Measurements from ENCODE around the gene LAMP1. TPM values are rescaled to one million over a fixed set of nuclear protein-coding genes. Genes with fewer than 3 reads are reported as not detected.

The LAMP1 gene
- total and polyA plus RNA-seq, 2 experiments from 2014 or later: 34.5 to 107 TPM

GRCh38 chr13:113322890-113323651 is 26.0 kb downstream of the LAMP1 start:
- no peak overlapping the region for H3K4me3 Mint-ChIP-seq
- no peak overlapping the region for H3K4me3 ChIP-seq
- H3K4me1 ChIP-seq (ENCODE audit: insufficient read depth): no peaks in the 10 kb centered on the region
- TF ChIP-seq, protein P1, sequence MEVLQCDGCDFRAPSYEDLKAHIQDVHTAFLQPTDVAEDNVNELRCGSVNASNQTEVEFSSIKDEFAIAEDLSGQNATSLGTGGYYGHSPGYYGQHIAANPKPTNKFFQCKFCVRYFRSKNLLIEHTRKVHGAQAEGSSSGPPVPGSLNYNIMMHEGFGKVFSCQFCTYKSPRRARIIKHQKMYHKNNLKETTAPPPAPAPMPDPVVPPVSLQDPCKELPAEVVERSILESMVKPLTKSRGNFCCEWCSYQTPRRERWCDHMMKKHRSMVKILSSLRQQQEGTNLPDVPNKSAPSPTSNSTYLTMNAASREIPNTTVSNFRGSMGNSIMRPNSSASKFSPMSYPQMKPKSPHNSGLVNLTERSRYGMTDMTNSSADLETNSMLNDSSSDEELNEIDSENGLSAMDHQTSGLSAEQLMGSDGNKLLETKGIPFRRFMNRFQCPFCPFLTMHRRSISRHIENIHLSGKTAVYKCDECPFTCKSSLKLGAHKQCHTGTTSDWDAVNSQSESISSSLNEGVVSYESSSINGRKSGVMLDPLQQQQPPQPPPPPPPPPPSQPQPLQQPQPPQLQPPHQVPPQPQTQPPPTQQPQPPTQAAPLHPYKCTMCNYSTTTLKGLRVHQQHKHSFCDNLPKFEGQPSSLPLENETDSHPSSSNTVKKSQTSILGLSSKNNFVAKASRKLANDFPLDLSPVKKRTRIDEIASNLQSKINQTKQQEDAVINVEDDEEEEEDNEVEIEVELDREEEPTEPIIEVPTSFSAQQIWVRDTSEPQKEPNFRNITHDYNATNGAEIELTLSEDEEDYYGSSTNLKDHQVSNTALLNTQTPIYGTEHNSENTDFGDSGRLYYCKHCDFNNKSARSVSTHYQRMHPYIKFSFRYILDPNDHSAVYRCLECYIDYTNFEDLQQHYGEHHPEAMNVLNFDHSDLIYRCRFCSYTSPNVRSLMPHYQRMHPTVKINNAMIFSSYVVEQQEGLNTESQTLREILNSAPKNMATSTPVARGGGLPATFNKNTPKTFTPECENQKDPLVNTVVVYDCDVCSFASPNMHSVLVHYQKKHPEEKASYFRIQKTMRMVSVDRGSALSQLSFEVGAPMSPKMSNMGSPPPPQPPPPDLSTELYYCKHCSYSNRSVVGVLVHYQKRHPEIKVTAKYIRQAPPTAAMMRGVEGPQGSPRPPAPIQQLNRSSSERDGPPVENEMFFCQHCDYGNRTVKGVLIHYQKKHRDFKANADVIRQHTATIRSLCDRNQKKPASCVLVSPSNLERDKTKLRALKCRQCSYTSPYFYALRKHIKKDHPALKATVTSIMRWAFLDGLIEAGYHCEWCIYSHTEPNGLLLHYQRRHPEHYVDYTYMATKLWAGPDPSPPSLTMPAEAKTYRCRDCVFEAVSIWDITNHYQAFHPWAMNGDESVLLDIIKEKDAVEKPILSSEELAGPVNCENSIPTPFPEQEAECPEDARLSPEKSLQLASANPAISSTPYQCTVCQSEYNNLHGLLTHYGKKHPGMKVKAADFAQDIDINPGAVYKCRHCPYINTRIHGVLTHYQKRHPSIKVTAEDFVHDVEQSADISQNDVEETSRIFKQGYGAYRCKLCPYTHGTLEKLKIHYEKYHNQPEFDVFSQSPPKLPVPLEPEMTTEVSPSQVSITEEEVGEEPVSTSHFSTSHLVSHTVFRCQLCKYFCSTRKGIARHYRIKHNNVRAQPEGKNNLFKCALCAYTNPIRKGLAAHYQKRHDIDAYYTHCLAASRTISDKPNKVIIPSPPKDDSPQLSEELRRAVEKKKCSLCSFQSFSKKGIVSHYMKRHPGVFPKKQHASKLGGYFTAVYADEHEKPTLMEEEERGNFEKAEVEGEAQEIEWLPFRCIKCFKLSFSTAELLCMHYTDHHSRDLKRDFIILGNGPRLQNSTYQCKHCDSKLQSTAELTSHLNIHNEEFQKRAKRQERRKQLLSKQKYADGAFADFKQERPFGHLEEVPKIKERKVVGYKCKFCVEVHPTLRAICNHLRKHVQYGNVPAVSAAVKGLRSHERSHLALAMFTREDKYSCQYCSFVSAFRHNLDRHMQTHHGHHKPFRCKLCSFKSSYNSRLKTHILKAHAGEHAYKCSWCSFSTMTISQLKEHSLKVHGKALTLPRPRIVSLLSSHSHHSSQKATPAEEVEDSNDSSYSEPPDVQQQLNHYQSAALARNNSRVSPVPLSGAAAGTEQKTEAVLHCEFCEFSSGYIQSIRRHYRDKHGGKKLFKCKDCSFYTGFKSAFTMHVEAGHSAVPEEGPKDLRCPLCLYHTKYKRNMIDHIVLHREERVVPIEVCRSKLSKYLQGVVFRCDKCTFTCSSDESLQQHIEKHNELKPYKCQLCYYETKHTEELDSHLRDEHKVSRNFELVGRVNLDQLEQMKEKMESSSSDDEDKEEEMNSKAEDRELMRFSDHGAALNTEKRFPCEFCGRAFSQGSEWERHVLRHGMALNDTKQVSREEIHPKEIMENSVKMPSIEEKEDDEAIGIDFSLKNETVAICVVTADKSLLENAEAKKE (CRISPR knock-in tag; IDR thresholded peaks at IDR 0.05): no peak
- peak; percentile 32; the same call in 1 of the 2 replicates for TF ChIP-seq POLR2AphosphoS5 (IDR thresholded peaks at IDR 0.05; ENCODE audit: low read depth)
- H3K27ac ChIP-seq (ENCODE audit: low read depth): 0 out of 2 replicates have a peak overlapping the region, but pooled peaks have one; percentile 14
- peaks cover 9% of the 10 kb centered on the region; the same call in 1 of the 2 replicates for H4K20me1 ChIP-seq (replicated peaks; ENCODE audit: insufficient read depth)
- no peaks in the 10 kb centered on the region for H3K79me2 ChIP-seq (replicated peaks; ENCODE audit: insufficient read depth)
- no peaks in the 10 kb centered on the region for H3K9me2 ChIP-seq (ENCODE audit: insufficient read depth)
- DNase-seq (ENCODE audit: low spot score): no peak
- no peaks in the 10 kb centered on the region for H3K4me1 Mint-ChIP-seq
- no peak overlapping the region for H3K4me2 ChIP-seq
- peaks cover 44% of the 10 kb centered on the region for H3F3A ChIP-seq (replicated peaks; ENCODE audit: low read depth)
- no peaks in the 10 kb centered on the region for H3K27me3 ChIP-seq (ENCODE audit: insufficient read depth)
- peaks cover 60% of the 10 kb centered on the region for H3K36me3 Mint-ChIP-seq (ENCODE audit: low read depth)
- H3K27ac Mint-ChIP-seq: no peak overlapping the region
- peaks cover 20% of the 10 kb centered on the region for H3K27me3 Mint-ChIP-seq (ENCODE audit: insufficient read depth, low read depth, poor library complexity)
- peaks cover 21% of the 10 kb centered on the region for H3K36me3 ChIP-seq (ENCODE audit: insufficient read depth)
- no peak for ATAC-seq
- H3K9me3 Mint-ChIP-seq: no peaks in the 10 kb centered on the region
- no peak overlapping the region for H2AFZ ChIP-seq

- DNase-seq (ENCODE audit: low spot score) (no peak), ATAC-seq (no peak)
- Histone ChIP-seq H3F3A (replicated peaks; ENCODE audit: low read depth) (peaks cover 44% of the 10 kb centered on the region), H3K27me3 (ENCODE audit: insufficient read depth) (no peaks in the 10 kb centered on the region), H3K36me3 (ENCODE audit: insufficient read depth) (peaks cover 21% of the 10 kb centered on the region), H3K79me2 (replicated peaks; ENCODE audit: insufficient read depth) (no peaks in the 10 kb centered on the region), H2AFZ (no peak overlapping the region), H3K9me2 (ENCODE audit: insufficient read depth) (no peaks in the 10 kb centered on the region), H3K27ac (ENCODE audit: low read depth) (no peak overlapping the region), H3K4me2 (no peak overlapping the region), H3K4me3 (no peak overlapping the region), H4K20me1 (replicated peaks; ENCODE audit: insufficient read depth) (peaks cover 9% of the 10 kb centered on the region; the same call in 1 of the 2 replicates), H3K4me1 (ENCODE audit: insufficient read depth) (no peaks in the 10 kb centered on the region)
- Mint-ChIP-seq H3K36me3 (ENCODE audit: low read depth) (peaks cover 60% of the 10 kb centered on the region), H3K4me1 (no peaks in the 10 kb centered on the region), H3K27ac (no peak overlapping the region), H3K4me3 (no peak overlapping the region), H3K9me3 (no peaks in the 10 kb centered on the region), H3K27me3 (ENCODE audit: insufficient read depth, low read depth, poor library complexity) (peaks cover 22% of the 10 kb centered on the region)
- TF ChIP-seq ZNF331 (CRISPR knock-in tag; IDR thresholded peaks at IDR 0.05; ENCODE audit: low read depth) (no peak), POLR2AphosphoS5 (IDR thresholded peaks at IDR 0.05; ENCODE audit: low read depth) (peak; percentile 41; the same call in 1 of the 2 replicates), NANOG (IDR thresholded peaks at IDR 0.05; ENCODE audit: borderline replicate concordance) (no peak), EZH2phosphoT487 (IDR thresholded peaks at IDR 0.05; ENCODE audit: unreplicated experiment) (no peak)
- TF ChIP-seq, protein P2, sequence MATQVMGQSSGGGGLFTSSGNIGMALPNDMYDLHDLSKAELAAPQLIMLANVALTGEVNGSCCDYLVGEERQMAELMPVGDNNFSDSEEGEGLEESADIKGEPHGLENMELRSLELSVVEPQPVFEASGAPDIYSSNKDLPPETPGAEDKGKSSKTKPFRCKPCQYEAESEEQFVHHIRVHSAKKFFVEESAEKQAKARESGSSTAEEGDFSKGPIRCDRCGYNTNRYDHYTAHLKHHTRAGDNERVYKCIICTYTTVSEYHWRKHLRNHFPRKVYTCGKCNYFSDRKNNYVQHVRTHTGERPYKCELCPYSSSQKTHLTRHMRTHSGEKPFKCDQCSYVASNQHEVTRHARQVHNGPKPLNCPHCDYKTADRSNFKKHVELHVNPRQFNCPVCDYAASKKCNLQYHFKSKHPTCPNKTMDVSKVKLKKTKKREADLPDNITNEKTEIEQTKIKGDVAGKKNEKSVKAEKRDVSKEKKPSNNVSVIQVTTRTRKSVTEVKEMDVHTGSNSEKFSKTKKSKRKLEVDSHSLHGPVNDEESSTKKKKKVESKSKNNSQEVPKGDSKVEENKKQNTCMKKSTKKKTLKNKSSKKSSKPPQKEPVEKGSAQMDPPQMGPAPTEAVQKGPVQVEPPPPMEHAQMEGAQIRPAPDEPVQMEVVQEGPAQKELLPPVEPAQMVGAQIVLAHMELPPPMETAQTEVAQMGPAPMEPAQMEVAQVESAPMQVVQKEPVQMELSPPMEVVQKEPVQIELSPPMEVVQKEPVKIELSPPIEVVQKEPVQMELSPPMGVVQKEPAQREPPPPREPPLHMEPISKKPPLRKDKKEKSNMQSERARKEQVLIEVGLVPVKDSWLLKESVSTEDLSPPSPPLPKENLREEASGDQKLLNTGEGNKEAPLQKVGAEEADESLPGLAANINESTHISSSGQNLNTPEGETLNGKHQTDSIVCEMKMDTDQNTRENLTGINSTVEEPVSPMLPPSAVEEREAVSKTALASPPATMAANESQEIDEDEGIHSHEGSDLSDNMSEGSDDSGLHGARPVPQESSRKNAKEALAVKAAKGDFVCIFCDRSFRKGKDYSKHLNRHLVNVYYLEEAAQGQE (IDR thresholded peaks at IDR 0.05; ENCODE audit: unreplicated experiment): no peak
Observed at GRCh38 chr13:113323869-113324268, 26.8 kb downstream of the LAMP1 start.

All from GM23338 (cell line).